22Rv1 (cell line): Measurements from ENCODE around the gene HDGFL3.

Experiments
- CTCF ChIP-seq: fragments of 450-650 bp; IDR thresholded peaks from 2 replicates; pipeline ENCODE4 v1.5.1; 2017; ENCODE audit warnings: mild to moderate bottlenecking
- ZFX ChIP-seq: fragments of 450-650 bp; IDR thresholded peaks from 2 replicates; pipeline ENCODE4 v1.6.1; 2017; ENCODE audit warnings: antibody characterized with exemption, borderline replicate concordance

GRCh38 chr15:83109532-83109931 is 98.1 kb downstream of the HDGFL3 start:
- no peak for TF ChIP-seq CTCF
- TF ChIP-seq ZFX = no peak
